WTC11 (cell line): Measurements from ENCODE around the gene SNX25. TPM values are rescaled to one million over a fixed set of nuclear protein-coding genes. Genes with fewer than 3 reads are reported as not detected.

Experiments
- ATAC-seq: fragments of 200-7000 bp; cut with Tn5 transposase; 2 replicates; pipeline ENCODE4 v1.10.0; 2021; ENCODE audit warnings: mild to moderate bottlenecking, moderate library complexity
- CTCF ChIA-PET: fragments of 300-600 bp; sonication (Branson Sonifier 250); formaldehyde crosslinking; loops from one replicate; lab custom pipeline; 2021; ENCODE audit warnings: antibody characterized with exemption; lab: Charles Lee
- POLR2A ChIA-PET: fragments of 350-600 bp; sonication (Branson Sonifier 250); formaldehyde crosslinking; loops from one replicate; lab custom pipeline; 2021; ENCODE audit warnings: antibody characterized with exemption; lab: Charles Lee
- DNase-seq: peaks from one replicate; pipeline ENCODE4 v3.0.0; 2021; ENCODE audit warnings: low spot score
- H3K27ac Mint-ChIP-seq: 2 replicates; pipeline ENCODE4 v1.8.0; 2021; ENCODE audit warnings: mixed read lengths
- H3K27me3 Mint-ChIP-seq: 2 replicates; pipeline ENCODE4 v1.8.0; 2021; ENCODE audit warnings: low read depth, mild to moderate bottlenecking, moderate library complexity, mixed read lengths
- H3K36me3 Mint-ChIP-seq: 2 replicates; pipeline ENCODE4 v1.8.0; 2021; ENCODE audit warnings: mixed read lengths
- H3K4me1 Mint-ChIP-seq: 2 replicates; pipeline ENCODE4 v1.8.0; 2022; ENCODE audit warnings: mixed read lengths
- H3K4me3 Mint-ChIP-seq: 2 replicates; pipeline ENCODE4 v1.8.0; 2021; ENCODE audit warnings: mild to moderate bottlenecking, moderate library complexity, mixed read lengths
- H3K9me3 Mint-ChIP-seq: 2 replicates; pipeline ENCODE4 v1.8.0; 2021; ENCODE audit warnings: mixed read lengths
- FOXK1 ChIP-seq: sonication (generic); formaldehyde crosslinking; IDR thresholded peaks from 2 replicates; pipeline ENCODE4 v1.8.0; 2022; ENCODE audit warnings: mild to moderate bottlenecking, moderate library complexity, missing genetic modification reagents
- GRHL2 ChIP-seq: fragments of 250-450 bp; sonication (Bioruptor Pico); IDR thresholded peaks from 2 replicates; pipeline ENCODE4 v1.8.0; 2022; ENCODE audit warnings: mild to moderate bottlenecking, moderate library complexity; ENCODE audit not compliant: insufficient replicate concordance, severe bottlenecking
- GTF2I ChIP-seq: fragments of 250-450 bp; sonication (Bioruptor Pico); conservative IDR thresholded peaks from 2 replicates; pipeline ENCODE4 v1.4.0; 2021; ENCODE audit warnings: mild to moderate bottlenecking
- IRF2 ChIP-seq: sonication (generic); formaldehyde crosslinking; IDR thresholded peaks from 2 replicates; pipeline ENCODE4 v1.8.0; 2022; ENCODE audit warnings: low read depth, missing genetic modification reagents, borderline replicate concordance
- MYBL2 ChIP-seq: sonication (generic); formaldehyde crosslinking; IDR thresholded peaks from 2 replicates; pipeline ENCODE4 v1.8.1; 2023; ENCODE audit warnings: mild to moderate bottlenecking, moderate library complexity, missing genetic modification reagents
- NFYB ChIP-seq: sonication (generic); formaldehyde crosslinking; conservative IDR thresholded peaks from 2 replicates; pipeline ENCODE4 v1.8.0; 2022; ENCODE audit warnings: low read depth, missing genetic modification reagents
- OVOL2 ChIP-seq: fragments of 250-450 bp; sonication (Bioruptor Pico); IDR thresholded peaks from 2 replicates; pipeline ENCODE4 v1.9.0; 2021; ENCODE audit warnings: mild to moderate bottlenecking, borderline replicate concordance
- RELA ChIP-seq: sonication (generic); formaldehyde crosslinking; IDR thresholded peaks from 2 replicates; pipeline ENCODE4 v1.8.1; 2022; ENCODE audit warnings: missing genetic modification reagents, mild to moderate bottlenecking, borderline replicate concordance
- TCF7 ChIP-seq: sonication (generic); formaldehyde crosslinking; IDR thresholded peaks from 2 replicates; pipeline ENCODE4 v1.8.0; 2022; ENCODE audit warnings: mild to moderate bottlenecking, low read depth, missing genetic modification reagents, moderate library complexity
- ZNF121 ChIP-seq: sonication (generic); formaldehyde crosslinking; IDR thresholded peaks from 2 replicates; pipeline ENCODE4 v1.8.0; 2023; ENCODE audit warnings: missing genetic modification reagents
- ZNF219 ChIP-seq: sonication (generic); formaldehyde crosslinking; IDR thresholded peaks from 2 replicates; pipeline ENCODE4 v1.8.0; 2023; ENCODE audit warnings: missing genetic modification reagents, mild to moderate bottlenecking, borderline replicate concordance
- ZNF263 ChIP-seq: sonication (generic); formaldehyde crosslinking; IDR thresholded peaks from 2 replicates; pipeline ENCODE4 v1.8.1; 2022; ENCODE audit warnings: low read depth, mild to moderate bottlenecking, moderate library complexity, missing genetic modification reagents
- ZNF396 ChIP-seq: fragments of 250-450 bp; sonication (Bioruptor Pico); IDR thresholded peaks from 2 replicates; pipeline ENCODE4 v1.8.0; 2021; ENCODE audit warnings: mild to moderate bottlenecking, moderate library complexity, borderline replicate concordance
- total RNA-seq: library from RNA; stranded (reverse); gene quantifications from 3 replicates; pipeline ENCODE4 v1.2.3, GENCODE V29; 2021
- TF ChIP-seq, protein P1 (sequence below): fragments of 250-450 bp; sonication (Bioruptor Pico); conservative IDR thresholded peaks from 2 replicates; pipeline ENCODE4 v1.9.0; 2021; ENCODE audit warnings: mild to moderate bottlenecking
- TF ChIP-seq, protein P2 (sequence below): fragments of 250-450 bp; sonication (Bioruptor Pico); IDR thresholded peaks from 2 replicates; pipeline ENCODE4 v1.9.0; 2021; ENCODE audit warnings: mild to moderate bottlenecking, borderline replicate concordance
- TF ChIP-seq, protein P3 (sequence below): sonication (generic); formaldehyde crosslinking; IDR thresholded peaks from 2 replicates; pipeline ENCODE4 v1.8.0; 2022; ENCODE audit warnings: mild to moderate bottlenecking, missing genetic modification reagents
- TF ChIP-seq, protein P4 (sequence below): fragments of 200-600 bp; IDR thresholded peaks from 2 replicates; pipeline ENCODE4 v1.8.0; 2022; ENCODE audit warnings: antibody characterized with exemption
- TF ChIP-seq, protein P5 (sequence below): sonication (generic); formaldehyde crosslinking; IDR thresholded peaks from 2 replicates; pipeline ENCODE4 v1.8.1; 2023; ENCODE audit warnings: mild to moderate bottlenecking, missing genetic modification reagents, moderate library complexity

Gene SNX25
- total RNA-seq, 1 experiment from 2014 or later: 16.9 TPM

DNA sequence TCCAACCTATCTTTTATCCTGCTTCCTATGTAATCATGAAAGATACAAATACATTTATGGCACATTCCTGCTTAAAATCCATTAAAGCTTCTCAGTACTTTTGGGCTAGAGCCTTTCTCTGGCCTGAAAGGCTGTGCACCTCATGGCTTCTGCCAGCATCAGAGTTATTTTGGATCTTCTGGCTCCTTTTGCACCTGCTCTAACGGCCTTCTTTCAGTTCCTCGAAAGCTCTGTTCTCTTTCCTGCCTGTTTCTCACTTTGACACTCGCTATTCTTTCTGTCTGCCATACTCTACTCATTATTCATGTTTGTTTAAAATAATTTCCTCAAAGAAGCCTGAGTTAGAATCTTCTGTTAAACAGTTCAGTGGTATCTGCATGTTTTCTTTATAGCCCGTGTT is 100.4 kb downstream of the SNX25 start:
- Mint-ChIP-seq H3K27ac (no peak overlapping the region; the same call in 1 of the 2 replicates), H3K36me3 (peaks cover 28% of the 10 kb centered on the region), H3K27me3 (no peaks in the 10 kb centered on the region), H3K9me3 (no peaks in the 10 kb centered on the region), H3K4me1 (peaks cover 32% of the 10 kb centered on the region), H3K4me3 (no peak overlapping the region)
- ChIA-PET CTCF (interaction anchor here (1.3 kb wide), 1 partner anchor 14 kb away, joined by 3 read pairs; no protein-coding TSS in a partner anchor), POLR2A (no interaction called here)
- DNase-seq: no peak
- ATAC-seq: no peak
- TF ChIP-seq, protein P1, sequence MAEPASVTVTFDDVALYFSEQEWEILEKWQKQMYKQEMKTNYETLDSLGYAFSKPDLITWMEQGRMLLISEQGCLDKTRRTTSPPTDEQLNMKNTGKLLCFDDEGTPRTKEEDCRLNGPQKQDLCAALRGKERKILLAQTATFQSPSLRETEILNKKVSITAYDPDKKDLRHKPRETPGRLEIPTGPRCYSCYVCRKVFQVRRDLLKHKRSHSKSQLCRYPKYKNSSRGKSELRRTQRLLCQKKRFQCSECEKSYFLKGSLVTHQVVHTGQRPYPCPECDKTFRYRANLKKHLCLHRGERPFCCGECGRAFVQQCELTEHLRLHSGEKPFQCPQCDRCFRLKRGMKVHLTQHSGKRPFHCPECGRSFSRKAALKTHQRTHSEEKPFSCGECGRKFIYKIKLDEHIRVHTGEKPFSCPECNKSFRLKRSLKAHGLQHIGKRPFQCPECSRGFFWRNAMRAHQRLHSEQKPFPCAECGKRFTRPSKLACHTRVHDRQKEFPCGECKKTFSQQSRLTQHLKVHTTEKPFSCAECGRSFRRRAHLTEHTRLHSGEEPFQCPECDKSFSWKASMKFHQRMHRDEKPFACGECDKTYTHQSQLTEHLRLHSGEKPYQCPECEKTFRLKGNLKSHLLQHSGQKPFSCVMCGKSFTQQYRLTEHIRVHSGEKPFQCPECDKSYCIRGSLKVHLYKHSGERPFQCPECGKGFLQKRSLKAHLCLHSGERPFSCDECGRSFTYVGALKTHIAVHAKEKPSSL (CRISPR knock-in tag): no peak
- TF ChIP-seq RELA (CRISPR knock-in tag) (no peak), GRHL2 (no peak), IRF2 (CRISPR knock-in tag) (no peak), OVOL2 (CRISPR knock-in tag) (no peak), GTF2I (no peak), TCF7 (CRISPR knock-in tag) (no peak), NFYB (CRISPR knock-in tag) (no peak), ZNF121 (CRISPR knock-in tag) (no peak)
- TF ChIP-seq, protein P2, sequence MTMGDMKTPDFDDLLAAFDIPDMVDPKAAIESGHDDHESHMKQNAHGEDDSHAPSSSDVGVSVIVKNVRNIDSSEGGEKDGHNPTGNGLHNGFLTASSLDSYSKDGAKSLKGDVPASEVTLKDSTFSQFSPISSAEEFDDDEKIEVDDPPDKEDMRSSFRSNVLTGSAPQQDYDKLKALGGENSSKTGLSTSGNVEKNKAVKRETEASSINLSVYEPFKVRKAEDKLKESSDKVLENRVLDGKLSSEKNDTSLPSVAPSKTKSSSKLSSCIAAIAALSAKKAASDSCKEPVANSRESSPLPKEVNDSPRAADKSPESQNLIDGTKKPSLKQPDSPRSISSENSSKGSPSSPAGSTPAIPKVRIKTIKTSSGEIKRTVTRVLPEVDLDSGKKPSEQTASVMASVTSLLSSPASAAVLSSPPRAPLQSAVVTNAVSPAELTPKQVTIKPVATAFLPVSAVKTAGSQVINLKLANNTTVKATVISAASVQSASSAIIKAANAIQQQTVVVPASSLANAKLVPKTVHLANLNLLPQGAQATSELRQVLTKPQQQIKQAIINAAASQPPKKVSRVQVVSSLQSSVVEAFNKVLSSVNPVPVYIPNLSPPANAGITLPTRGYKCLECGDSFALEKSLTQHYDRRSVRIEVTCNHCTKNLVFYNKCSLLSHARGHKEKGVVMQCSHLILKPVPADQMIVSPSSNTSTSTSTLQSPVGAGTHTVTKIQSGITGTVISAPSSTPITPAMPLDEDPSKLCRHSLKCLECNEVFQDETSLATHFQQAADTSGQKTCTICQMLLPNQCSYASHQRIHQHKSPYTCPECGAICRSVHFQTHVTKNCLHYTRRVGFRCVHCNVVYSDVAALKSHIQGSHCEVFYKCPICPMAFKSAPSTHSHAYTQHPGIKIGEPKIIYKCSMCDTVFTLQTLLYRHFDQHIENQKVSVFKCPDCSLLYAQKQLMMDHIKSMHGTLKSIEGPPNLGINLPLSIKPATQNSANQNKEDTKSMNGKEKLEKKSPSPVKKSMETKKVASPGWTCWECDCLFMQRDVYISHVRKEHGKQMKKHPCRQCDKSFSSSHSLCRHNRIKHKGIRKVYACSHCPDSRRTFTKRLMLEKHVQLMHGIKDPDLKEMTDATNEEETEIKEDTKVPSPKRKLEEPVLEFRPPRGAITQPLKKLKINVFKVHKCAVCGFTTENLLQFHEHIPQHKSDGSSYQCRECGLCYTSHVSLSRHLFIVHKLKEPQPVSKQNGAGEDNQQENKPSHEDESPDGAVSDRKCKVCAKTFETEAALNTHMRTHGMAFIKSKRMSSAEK (CRISPR knock-in tag): no peak
- TF ChIP-seq, protein P3, sequence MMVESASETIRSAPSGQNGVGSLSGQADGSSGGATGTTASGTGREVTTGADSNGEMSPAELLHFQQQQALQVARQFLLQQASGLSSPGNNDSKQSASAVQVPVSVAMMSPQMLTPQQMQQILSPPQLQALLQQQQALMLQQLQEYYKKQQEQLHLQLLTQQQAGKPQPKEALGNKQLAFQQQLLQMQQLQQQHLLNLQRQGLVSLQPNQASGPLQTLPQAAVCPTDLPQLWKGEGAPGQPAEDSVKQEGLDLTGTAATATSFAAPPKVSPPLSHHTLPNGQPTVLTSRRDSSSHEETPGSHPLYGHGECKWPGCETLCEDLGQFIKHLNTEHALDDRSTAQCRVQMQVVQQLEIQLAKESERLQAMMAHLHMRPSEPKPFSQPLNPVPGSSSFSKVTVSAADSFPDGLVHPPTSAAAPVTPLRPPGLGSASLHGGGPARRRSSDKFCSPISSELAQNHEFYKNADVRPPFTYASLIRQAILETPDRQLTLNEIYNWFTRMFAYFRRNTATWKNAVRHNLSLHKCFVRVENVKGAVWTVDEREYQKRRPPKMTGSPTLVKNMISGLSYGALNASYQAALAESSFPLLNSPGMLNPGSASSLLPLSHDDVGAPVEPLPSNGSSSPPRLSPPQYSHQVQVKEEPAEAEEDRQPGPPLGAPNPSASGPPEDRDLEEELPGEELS (CRISPR knock-in tag): no peak
- TF ChIP-seq, protein P4, sequence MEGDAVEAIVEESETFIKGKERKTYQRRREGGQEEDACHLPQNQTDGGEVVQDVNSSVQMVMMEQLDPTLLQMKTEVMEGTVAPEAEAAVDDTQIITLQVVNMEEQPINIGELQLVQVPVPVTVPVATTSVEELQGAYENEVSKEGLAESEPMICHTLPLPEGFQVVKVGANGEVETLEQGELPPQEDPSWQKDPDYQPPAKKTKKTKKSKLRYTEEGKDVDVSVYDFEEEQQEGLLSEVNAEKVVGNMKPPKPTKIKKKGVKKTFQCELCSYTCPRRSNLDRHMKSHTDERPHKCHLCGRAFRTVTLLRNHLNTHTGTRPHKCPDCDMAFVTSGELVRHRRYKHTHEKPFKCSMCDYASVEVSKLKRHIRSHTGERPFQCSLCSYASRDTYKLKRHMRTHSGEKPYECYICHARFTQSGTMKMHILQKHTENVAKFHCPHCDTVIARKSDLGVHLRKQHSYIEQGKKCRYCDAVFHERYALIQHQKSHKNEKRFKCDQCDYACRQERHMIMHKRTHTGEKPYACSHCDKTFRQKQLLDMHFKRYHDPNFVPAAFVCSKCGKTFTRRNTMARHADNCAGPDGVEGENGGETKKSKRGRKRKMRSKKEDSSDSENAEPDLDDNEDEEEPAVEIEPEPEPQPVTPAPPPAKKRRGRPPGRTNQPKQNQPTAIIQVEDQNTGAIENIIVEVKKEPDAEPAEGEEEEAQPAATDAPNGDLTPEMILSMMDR: no peak

DNA sequence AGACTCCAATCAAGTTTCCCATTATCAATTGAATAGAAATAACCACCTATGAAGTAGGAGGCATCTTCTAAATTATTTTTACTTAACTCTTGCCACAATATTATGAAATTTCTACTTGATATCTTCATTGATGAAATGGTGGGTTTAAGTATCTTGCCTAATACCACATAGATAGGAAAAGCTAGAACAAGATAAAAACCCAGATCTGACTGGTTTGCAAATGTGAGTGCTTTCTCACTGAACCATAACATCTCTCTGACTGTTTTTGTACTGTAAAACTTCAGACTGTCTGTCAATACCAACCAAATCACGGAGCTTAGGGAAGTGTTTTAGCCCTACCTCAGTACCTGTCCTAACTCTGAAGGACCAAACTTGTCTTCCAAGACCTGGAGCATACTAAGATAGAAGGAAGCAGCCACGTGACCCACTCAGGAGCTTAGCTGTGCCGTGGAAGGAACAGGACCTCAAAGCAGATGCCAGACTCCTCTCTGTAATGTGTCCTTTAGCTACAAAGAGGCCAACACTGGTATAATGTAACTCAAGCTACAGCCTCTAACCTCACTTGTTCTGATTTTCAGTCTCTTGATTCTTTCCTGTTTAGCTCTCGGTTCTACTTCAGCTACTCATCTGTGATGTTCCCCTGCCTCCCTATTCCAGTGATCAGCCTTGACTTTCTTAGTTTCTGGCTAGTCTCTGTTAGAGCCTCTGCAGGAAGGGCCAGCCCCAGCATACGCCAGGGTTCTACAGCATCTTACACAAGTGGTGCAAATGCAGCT is 101.9 kb downstream of the SNX25 start:
- ChIA-PET CTCF (interaction anchor here (1.3 kb wide), 1 partner anchor 15 kb away, joined by 3 read pairs; no protein-coding TSS in a partner anchor), POLR2A (no interaction called here)
- DNase-seq: no peak
- Mint-ChIP-seq H3K27ac (no peak overlapping the region), H3K4me1 (peaks cover 20% of the 10 kb centered on the region), H3K9me3 (no peaks in the 10 kb centered on the region), H3K36me3 (peaks cover 32% of the 10 kb centered on the region), H3K4me3 (no peak overlapping the region), H3K27me3 (no peaks in the 10 kb centered on the region)
- ATAC-seq: no peak
- TF ChIP-seq GTF2I (no peak), MYBL2 (CRISPR knock-in tag) (no peak), ZNF263 (CRISPR knock-in tag) (no peak), ZNF396 (CRISPR knock-in tag) (no peak), ZNF219 (CRISPR knock-in tag) (no peak), FOXK1 (no peak)
- TF ChIP-seq, protein P5, sequence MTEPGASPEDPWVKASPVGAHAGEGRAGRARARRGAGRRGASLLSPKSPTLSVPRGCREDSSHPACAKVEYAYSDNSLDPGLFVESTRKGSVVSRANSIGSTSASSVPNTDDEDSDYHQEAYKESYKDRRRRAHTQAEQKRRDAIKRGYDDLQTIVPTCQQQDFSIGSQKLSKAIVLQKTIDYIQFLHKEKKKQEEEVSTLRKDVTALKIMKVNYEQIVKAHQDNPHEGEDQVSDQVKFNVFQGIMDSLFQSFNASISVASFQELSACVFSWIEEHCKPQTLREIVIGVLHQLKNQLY (CRISPR knock-in tag): no peak
- TF ChIP-seq, protein P4: no peak
